GM12878 (cell line): Measurements from ENCODE around the gene PPIB. TPM values are rescaled to one million over a fixed set of nuclear protein-coding genes. Genes with fewer than 3 reads are reported as not detected.

Experiments used
- CEBPB ChIP-seq, 2 experiments: fragments of 150-350 bp in 1 of 2; IDR thresholded peaks; 2 replicates each; pipeline ENCODE4 v1.6.1; 2012 to 2014; ENCODE audit warnings: low read depth in 2 of 2, low read length in 2 of 2, borderline replicate concordance in 1 of 2, inconsistent platforms in 1 of 2
- CHD2 ChIP-seq: IDR thresholded peaks from 2 replicates; pipeline ENCODE4 v1.6.1; 2011; ENCODE audit warnings: low read depth, low read length, improper control_type of control experiment, borderline replicate concordance
- FOXM1 ChIP-seq: IDR thresholded peaks from 2 replicates; pipeline ENCODE4 v1.6.1; 2012; ENCODE audit warnings: low read depth, mild to moderate bottlenecking, inconsistent platforms, low read length, moderate library complexity
- JUNB ChIP-seq: IDR thresholded peaks from 2 replicates; pipeline ENCODE4 v1.6.1; 2016; ENCODE audit warnings: antibody characterized with exemption, mild to moderate bottlenecking
- JUND ChIP-seq: IDR thresholded peaks from 2 replicates; pipeline ENCODE4 v1.6.1; 2012; ENCODE audit warnings: low read depth, mild to moderate bottlenecking, low read length, improper control_type of control experiment, moderate library complexity
- KDM1A ChIP-seq: fragments of 200-600 bp; sonication (generic); IDR thresholded peaks from 2 replicates; pipeline ENCODE4 v1.6.1; 2016; ENCODE audit warnings: borderline replicate concordance
- NBN ChIP-seq: fragments of 450-650 bp; IDR thresholded peaks from 2 replicates; pipeline ENCODE4 v1.6.1; 2016
- RAD21 ChIP-seq: IDR thresholded peaks from 2 replicates; pipeline ENCODE4 v1.6.1; 2011; ENCODE audit warnings: mild to moderate bottlenecking, low read depth, low read length, moderate library complexity; ENCODE audit not compliant: insufficient read depth
- RFX5 ChIP-seq: IDR thresholded peaks from 2 replicates; pipeline ENCODE4 v1.6.1; 2011; ENCODE audit warnings: low read depth, low read length, improper control_type of control experiment
- ZBED1 ChIP-seq: IDR thresholded peaks from 2 replicates; pipeline ENCODE4 v1.6.1; 2016; ENCODE audit warnings: borderline replicate concordance
- ZNF384 ChIP-seq: IDR thresholded peaks from 2 replicates; pipeline ENCODE4 v1.6.1; 2012; ENCODE audit warnings: low read depth, mild to moderate bottlenecking, low read length, improper control_type of control experiment, borderline replicate concordance
- polyA plus RNA-seq, 11 experiments: library from polyadenylated mRNA; depleted of rRNA in 4 of 11; unstranded in 6 of 11; stranded (reverse) in 5 of 11; fragments of >200 nt; fragmentation: Nextera tagmentation in 4 of 11; fragmentation: Illumina TruSeq in 1 of 11; extraction: Ambion mirVana in 4 of 11; extraction: Trizol in 1 of 11; gene quantifications; 1 replicate in 1 of 11; 2 replicates in 10 of 11; pipeline versions ENCODE4 v1.2.1 to v1.2.3, GENCODE V29; 2011 to 2016; ENCODE audit warnings: inconsistent platforms in 2 of 11, missing spikeins in 2 of 11, low read depth in 1 of 11
- total RNA-seq, 4 experiments: library from RNA; depleted of rRNA in 3 of 4; stranded (reverse); fragments of >200 nt in 3 of 4; fragmentation: Illumina TruSeq in 1 of 4; extraction: Trizol in 1 of 4; gene quantifications; 2 replicates each; pipeline versions ENCODE4 v1.2.1 to v1.2.3, GENCODE V29; 2013 to 2021
- TF ChIP-seq, protein P1 (sequence below), 3 experiments: IDR thresholded peaks in 2 of 3; conservative IDR thresholded peaks in 1 of 3; 2 replicates each; pipeline ENCODE4 v1.5.1; 2011; ENCODE audit warnings: low read depth in 3 of 3, low read length in 3 of 3, mild to moderate bottlenecking in 3 of 3, control low read depth in 2 of 3, moderate library complexity in 2 of 3, inconsistent platforms in 1 of 3, mixed read lengths in 1 of 3; ENCODE audit not compliant: control insufficient read depth in 2 of 3, insufficient read depth in 1 of 3; ENCODE audit errors: extremely low read depth in 1 of 3
- TF ChIP-seq, protein P2 (sequence below): IDR thresholded peaks from 2 replicates; pipeline ENCODE4 v1.6.1; 2012; ENCODE audit warnings: low read depth, low read length, improper control_type of control experiment
- TF ChIP-seq, protein P3 (sequence below): fragments of 450-650 bp; IDR thresholded peaks from 2 replicates; pipeline ENCODE4 v1.6.1; 2016; ENCODE audit warnings: mild to moderate bottlenecking, moderate library complexity, borderline replicate concordance
- TF ChIP-seq, protein P4 (sequence below): fragments of 450-650 bp; IDR thresholded peaks from 2 replicates; pipeline ENCODE4 v1.6.1; 2017; ENCODE audit warnings: mild to moderate bottlenecking, moderate library complexity
- TF ChIP-seq, protein P5 (sequence below): fragments of 450-650 bp; IDR thresholded peaks from 2 replicates; pipeline ENCODE4 v1.6.1; 2017; ENCODE audit warnings: borderline replicate concordance

PPIB gene
- total and polyA plus RNA-seq, 10 of the 15 experiments (the other 5 are each of a cell fraction or from before 2014, with no cell fraction given), result 344 to 936 (median 508) TPM

DNA sequence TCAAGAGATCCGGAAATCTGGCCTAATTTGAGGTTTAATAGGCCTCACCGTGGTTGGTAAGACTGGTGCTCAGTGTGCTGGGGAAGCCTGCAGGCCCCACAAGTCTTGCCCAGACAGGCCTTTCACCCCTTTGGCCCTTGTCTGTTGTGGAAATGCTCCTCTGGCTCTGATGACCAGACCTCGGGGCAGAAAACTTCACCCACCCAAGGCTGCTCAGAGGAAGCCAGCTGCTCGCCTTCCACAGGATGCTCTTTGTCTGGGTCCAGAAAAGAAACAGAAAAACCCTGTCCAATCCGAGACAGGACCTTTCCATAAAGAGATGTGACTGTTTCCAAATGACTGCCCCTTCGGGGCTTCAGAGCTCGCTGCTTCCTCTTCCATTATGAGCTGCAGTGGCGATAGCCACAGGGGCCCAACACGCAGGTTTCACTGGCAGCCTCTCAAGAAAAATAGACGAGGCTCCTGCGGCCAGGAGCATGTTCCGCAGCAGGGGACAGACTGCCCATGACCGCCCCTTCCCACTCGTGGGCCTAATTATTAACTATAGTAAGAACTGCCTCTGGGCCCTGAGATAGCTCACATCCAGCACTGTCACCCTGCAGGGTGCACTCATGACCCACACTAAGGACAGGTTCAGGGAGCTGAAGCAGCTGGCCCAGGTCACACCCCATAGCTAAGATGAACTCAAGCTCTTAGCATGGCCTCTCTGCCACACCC, 18.1 kb downstream of the PPIB start (continued):
- TF ChIP-seq RAD21 (no peak), JUND (0 out of 2 replicates have a peak, but pooled peaks have one; percentile 29), JUNB (peak; percentile 83), KDM1A (no peak), RFX5 (no peak), CEBPB (IDR thresholded peaks at IDR 0.05; ENCODE audit: borderline replicate concordance in 1 of 2, low read depth in 2 of 2, low read length in 2 of 2) (no peak), ZNF384 (no peak), FOXM1 (peak; percentile 87; the same call in 1 of the 2 replicates), NBN (no peak; the same call in 1 of the 2 replicates), CHD2 (no peak), ZBED1 (peak; percentile 40; the same call in 1 of the 2 replicates)
- TF ChIP-seq, protein P1, sequence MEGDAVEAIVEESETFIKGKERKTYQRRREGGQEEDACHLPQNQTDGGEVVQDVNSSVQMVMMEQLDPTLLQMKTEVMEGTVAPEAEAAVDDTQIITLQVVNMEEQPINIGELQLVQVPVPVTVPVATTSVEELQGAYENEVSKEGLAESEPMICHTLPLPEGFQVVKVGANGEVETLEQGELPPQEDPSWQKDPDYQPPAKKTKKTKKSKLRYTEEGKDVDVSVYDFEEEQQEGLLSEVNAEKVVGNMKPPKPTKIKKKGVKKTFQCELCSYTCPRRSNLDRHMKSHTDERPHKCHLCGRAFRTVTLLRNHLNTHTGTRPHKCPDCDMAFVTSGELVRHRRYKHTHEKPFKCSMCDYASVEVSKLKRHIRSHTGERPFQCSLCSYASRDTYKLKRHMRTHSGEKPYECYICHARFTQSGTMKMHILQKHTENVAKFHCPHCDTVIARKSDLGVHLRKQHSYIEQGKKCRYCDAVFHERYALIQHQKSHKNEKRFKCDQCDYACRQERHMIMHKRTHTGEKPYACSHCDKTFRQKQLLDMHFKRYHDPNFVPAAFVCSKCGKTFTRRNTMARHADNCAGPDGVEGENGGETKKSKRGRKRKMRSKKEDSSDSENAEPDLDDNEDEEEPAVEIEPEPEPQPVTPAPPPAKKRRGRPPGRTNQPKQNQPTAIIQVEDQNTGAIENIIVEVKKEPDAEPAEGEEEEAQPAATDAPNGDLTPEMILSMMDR (IDR thresholded peaks at IDR 0.05 in 2 of 3, conservative IDR thresholded peaks at IDR 0.05 in 1 of 3; ENCODE audit: control insufficient read depth in 2 of 3, extremely low read depth in 1 of 3, insufficient read depth in 1 of 3, low read depth in 3 of 3, low read length in 3 of 3), result no peak
- TF ChIP-seq, protein P2, sequence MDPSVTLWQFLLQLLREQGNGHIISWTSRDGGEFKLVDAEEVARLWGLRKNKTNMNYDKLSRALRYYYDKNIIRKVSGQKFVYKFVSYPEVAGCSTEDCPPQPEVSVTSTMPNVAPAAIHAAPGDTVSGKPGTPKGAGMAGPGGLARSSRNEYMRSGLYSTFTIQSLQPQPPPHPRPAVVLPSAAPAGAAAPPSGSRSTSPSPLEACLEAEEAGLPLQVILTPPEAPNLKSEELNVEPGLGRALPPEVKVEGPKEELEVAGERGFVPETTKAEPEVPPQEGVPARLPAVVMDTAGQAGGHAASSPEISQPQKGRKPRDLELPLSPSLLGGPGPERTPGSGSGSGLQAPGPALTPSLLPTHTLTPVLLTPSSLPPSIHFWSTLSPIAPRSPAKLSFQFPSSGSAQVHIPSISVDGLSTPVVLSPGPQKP, result no peak
- TF ChIP-seq, protein P3, sequence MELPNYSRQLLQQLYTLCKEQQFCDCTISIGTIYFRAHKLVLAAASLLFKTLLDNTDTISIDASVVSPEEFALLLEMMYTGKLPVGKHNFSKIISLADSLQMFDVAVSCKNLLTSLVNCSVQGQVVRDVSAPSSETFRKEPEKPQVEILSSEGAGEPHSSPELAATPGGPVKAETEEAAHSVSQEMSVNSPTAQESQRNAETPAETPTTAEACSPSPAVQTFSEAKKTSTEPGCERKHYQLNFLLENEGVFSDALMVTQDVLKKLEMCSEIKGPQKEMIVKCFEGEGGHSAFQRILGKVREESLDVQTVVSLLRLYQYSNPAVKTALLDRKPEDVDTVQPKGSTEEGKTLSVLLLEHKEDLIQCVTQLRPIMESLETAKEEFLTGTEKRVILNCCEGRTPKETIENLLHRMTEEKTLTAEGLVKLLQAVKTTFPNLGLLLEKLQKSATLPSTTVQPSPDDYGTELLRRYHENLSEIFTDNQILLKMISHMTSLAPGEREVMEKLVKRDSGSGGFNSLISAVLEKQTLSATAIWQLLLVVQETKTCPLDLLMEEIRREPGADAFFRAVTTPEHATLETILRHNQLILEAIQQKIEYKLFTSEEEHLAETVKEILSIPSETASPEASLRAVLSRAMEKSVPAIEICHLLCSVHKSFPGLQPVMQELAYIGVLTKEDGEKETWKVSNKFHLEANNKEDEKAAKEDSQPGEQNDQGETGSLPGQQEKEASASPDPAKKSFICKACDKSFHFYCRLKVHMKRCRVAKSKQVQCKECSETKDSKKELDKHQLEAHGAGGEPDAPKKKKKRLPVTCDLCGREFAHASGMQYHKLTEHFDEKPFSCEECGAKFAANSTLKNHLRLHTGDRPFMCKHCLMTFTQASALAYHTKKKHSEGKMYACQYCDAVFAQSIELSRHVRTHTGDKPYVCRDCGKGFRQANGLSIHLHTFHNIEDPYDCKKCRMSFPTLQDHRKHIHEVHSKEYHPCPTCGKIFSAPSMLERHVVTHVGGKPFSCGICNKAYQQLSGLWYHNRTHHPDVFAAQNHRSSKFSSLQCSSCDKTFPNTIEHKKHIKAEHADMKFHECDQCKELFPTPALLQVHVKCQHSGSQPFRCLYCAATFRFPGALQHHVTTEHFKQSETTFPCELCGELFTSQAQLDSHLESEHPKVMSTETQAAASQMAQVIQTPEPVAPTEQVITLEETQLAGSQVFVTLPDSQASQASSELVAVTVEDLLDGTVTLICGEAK, result no peak
- TF ChIP-seq, protein P4, sequence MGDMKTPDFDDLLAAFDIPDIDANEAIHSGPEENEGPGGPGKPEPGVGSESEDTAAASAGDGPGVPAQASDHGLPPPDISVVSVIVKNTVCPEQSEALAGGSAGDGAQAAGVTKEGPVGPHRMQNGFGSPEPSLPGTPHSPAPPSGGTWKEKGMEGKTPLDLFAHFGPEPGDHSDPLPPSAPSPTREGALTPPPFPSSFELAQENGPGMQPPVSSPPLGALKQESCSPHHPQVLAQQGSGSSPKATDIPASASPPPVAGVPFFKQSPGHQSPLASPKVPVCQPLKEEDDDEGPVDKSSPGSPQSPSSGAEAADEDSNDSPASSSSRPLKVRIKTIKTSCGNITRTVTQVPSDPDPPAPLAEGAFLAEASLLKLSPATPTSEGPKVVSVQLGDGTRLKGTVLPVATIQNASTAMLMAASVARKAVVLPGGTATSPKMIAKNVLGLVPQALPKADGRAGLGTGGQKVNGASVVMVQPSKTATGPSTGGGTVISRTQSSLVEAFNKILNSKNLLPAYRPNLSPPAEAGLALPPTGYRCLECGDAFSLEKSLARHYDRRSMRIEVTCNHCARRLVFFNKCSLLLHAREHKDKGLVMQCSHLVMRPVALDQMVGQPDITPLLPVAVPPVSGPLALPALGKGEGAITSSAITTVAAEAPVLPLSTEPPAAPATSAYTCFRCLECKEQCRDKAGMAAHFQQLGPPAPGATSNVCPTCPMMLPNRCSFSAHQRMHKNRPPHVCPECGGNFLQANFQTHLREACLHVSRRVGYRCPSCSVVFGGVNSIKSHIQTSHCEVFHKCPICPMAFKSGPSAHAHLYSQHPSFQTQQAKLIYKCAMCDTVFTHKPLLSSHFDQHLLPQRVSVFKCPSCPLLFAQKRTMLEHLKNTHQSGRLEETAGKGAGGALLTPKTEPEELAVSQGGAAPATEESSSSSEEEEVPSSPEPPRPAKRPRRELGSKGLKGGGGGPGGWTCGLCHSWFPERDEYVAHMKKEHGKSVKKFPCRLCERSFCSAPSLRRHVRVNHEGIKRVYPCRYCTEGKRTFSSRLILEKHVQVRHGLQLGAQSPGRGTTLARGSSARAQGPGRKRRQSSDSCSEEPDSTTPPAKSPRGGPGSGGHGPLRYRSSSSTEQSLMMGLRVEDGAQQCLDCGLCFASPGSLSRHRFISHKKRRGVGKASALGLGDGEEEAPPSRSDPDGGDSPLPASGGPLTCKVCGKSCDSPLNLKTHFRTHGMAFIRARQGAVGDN, result peak; percentile 55; the same call in 1 of the 2 replicates
- TF ChIP-seq, protein P5, sequence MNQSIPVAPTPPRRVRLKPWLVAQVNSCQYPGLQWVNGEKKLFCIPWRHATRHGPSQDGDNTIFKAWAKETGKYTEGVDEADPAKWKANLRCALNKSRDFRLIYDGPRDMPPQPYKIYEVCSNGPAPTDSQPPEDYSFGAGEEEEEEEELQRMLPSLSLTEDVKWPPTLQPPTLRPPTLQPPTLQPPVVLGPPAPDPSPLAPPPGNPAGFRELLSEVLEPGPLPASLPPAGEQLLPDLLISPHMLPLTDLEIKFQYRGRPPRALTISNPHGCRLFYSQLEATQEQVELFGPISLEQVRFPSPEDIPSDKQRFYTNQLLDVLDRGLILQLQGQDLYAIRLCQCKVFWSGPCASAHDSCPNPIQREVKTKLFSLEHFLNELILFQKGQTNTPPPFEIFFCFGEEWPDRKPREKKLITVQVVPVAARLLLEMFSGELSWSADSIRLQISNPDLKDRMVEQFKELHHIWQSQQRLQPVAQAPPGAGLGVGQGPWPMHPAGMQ, result no peak
